IMR-90 (cell line): Measurements from ENCODE around the gene CCDC175. TPM values are rescaled to one million over a fixed set of nuclear protein-coding genes. Genes with fewer than 3 reads are reported as not detected.

Experiments used
- ATAC-seq: fragments of 200-7000 bp; cut with Tn5 transposase; 2 replicates; pipeline ENCODE4 v1.9.1; 2020; ENCODE audit warnings: low read depth, mild to moderate bottlenecking, moderate library complexity
- BruUV-seq: library from RNA; stranded (reverse); fragments of 400-500 nt; replicated peaks from 2 replicates; lab custom pipeline; 2021; lab: Mats Ljungman, UMichigan
- CTCF ChIA-PET: fragments of 300-600 bp; formaldehyde crosslinking; extraction: SDS; loops from one replicate; lab custom pipeline; 2021; ENCODE audit warnings: antibody characterized with exemption; lab: Yijun Ruan, JAX
- POLR2A ChIA-PET: fragments of 300-600 bp; sonication (Branson Sonifier 250); formaldehyde crosslinking; loops from one replicate; lab custom pipeline; 2022; ENCODE audit warnings: antibody characterized with exemption; ENCODE audit not compliant: unreplicated experiment; lab: Charles Lee
- DNase-seq: peaks from one replicate; pipeline ENCODE4 v3.0.0; 2013
- H2AFZ ChIP-seq: replicated peaks from 2 replicates; pipeline ENCODE3; 2013; ENCODE audit warnings: low read length, mild to moderate bottlenecking; ENCODE audit not compliant: poor library complexity
- H2AK5ac ChIP-seq: 2 replicates; pipeline ENCODE4 v1.6.1; 2013; ENCODE audit warnings: low read depth, low read length, inconsistent platforms
- H2AK9ac ChIP-seq: replicated peaks from 2 replicates; pipeline ENCODE3; 2013; ENCODE audit warnings: mild to moderate bottlenecking, low read depth, low read length, moderate library complexity; ENCODE audit not compliant: poor library complexity
- H2BK120ac ChIP-seq: 2 replicates; pipeline ENCODE4 v1.6.1; 2013; ENCODE audit warnings: low read depth, low read length, inconsistent platforms
- H2BK15ac ChIP-seq: 3 replicates; pipeline ENCODE4 v1.6.1; 2013; ENCODE audit warnings: low read depth, low read length, inconsistent platforms
- H2BK20ac ChIP-seq: 2 replicates; pipeline ENCODE4 v1.6.1; 2013; ENCODE audit warnings: low read depth, mild to moderate bottlenecking, inconsistent platforms, low read length, moderate library complexity
- H2BK5ac ChIP-seq: 2 replicates; pipeline ENCODE4 v1.6.1; 2013; ENCODE audit warnings: mild to moderate bottlenecking, low read depth, low read length, inconsistent platforms; ENCODE audit not compliant: poor library complexity, severe bottlenecking
- H3K14ac ChIP-seq: replicated peaks from 2 replicates; pipeline ENCODE4 v1.6.1; 2013; ENCODE audit warnings: low read depth, low read length, inconsistent platforms
- H3K18ac ChIP-seq: 2 replicates; pipeline ENCODE4 v1.6.1; 2013; ENCODE audit warnings: low read depth, low read length, control low read depth
- H3K23ac ChIP-seq: 2 replicates; pipeline ENCODE4 v1.6.1; 2013; ENCODE audit warnings: low read depth, low read length, inconsistent platforms
- H3K27ac ChIP-seq: 2 replicates; pipeline ENCODE4 v1.5.1; 2013; ENCODE audit warnings: mild to moderate bottlenecking, control low read depth, low read length; ENCODE audit not compliant: insufficient read depth
- H3K27me3 ChIP-seq: 2 replicates; pipeline ENCODE4 v1.6.1; 2013; ENCODE audit warnings: low read length; ENCODE audit not compliant: control insufficient read depth, insufficient read depth
- H3K36me3 ChIP-seq: 2 replicates; pipeline ENCODE4 v1.6.1; 2013; ENCODE audit warnings: low read length, mixed read lengths; ENCODE audit not compliant: control insufficient read depth, insufficient read depth
- H3K4ac ChIP-seq: 2 replicates; pipeline ENCODE4 v1.6.1; 2013; ENCODE audit warnings: low read depth, low read length, inconsistent platforms
- H3K4me1 ChIP-seq: 2 replicates; pipeline ENCODE4 v1.6.1; 2013; ENCODE audit warnings: low read length, mixed read lengths; ENCODE audit not compliant: control insufficient read depth, insufficient read depth
- H3K4me2 ChIP-seq: 2 replicates; pipeline ENCODE4 v1.6.1; 2013; ENCODE audit warnings: low read depth, mild to moderate bottlenecking, control low read depth, low read length, moderate library complexity
- H3K4me3 ChIP-seq: 2 replicates; pipeline ENCODE4 v1.5.1; 2013; ENCODE audit warnings: low read depth, mild to moderate bottlenecking, control low read depth, low read length, moderate library complexity; ENCODE audit not compliant: insufficient read depth
- H3K56ac ChIP-seq: 2 replicates; pipeline ENCODE4 v1.6.1; 2013; ENCODE audit warnings: low read length, inconsistent platforms; ENCODE audit not compliant: insufficient read depth; ENCODE audit errors: extremely low read depth
- H3K79me1 ChIP-seq, 2 experiments: 2 replicates each; pipeline ENCODE4 v1.6.1; 2013; ENCODE audit warnings: low read length in 2 of 2, inconsistent platforms in 1 of 2, low read depth in 1 of 2
- H3K9ac ChIP-seq: 2 replicates; pipeline ENCODE4 v1.6.1; 2013; ENCODE audit warnings: low read depth, low read length, control low read depth
- H3K9me1 ChIP-seq: 2 replicates; pipeline ENCODE4 v1.6.1; 2013; ENCODE audit warnings: low read length, inconsistent platforms; ENCODE audit not compliant: insufficient read depth
- H3K9me3 ChIP-seq: 2 replicates; pipeline ENCODE4 v1.6.1; 2013; ENCODE audit warnings: low read length; ENCODE audit not compliant: control insufficient read depth, insufficient read depth
- H4K20me1 ChIP-seq: 2 replicates; pipeline ENCODE4 v1.6.1; 2013; ENCODE audit warnings: low read length, inconsistent platforms; ENCODE audit not compliant: insufficient read depth
- H4K5ac ChIP-seq: 2 replicates; pipeline ENCODE4 v1.6.1; 2013; ENCODE audit warnings: mild to moderate bottlenecking, low read depth, low read length, control low read depth
- H4K8ac ChIP-seq, 2 experiments: 2 replicates each; pipeline ENCODE4 v1.6.1; 2013; ENCODE audit warnings: low read depth in 2 of 2, low read length in 2 of 2, control low read depth in 1 of 2, inconsistent platforms in 1 of 2
- H4K91ac ChIP-seq: 2 replicates; pipeline ENCODE4 v1.6.1; 2013; ENCODE audit warnings: low read depth, low read length, inconsistent platforms; ENCODE audit not compliant: insufficient read depth
- BHLHE40 ChIP-seq: fragments of 150-350 bp; IDR thresholded peaks from 2 replicates; pipeline ENCODE4 v1.6.1; 2016; ENCODE audit warnings: mild to moderate bottlenecking, low read depth, low read length
- CEBPB ChIP-seq: IDR thresholded peaks from 2 replicates; pipeline ENCODE4 v1.6.1; 2012; ENCODE audit warnings: low read depth, low read length, improper control_type of control experiment
- CHD1 ChIP-seq: IDR thresholded peaks from 2 replicates; pipeline ENCODE4 v1.6.1; 2012; ENCODE audit warnings: low read depth, low read length, improper control_type of control experiment
- CTCF ChIP-seq: conservative IDR thresholded peaks from 2 replicates; pipeline ENCODE4 v1.5.1; 2012; ENCODE audit warnings: mild to moderate bottlenecking, low read depth, low read length, improper control_type of control experiment
- ELK1 ChIP-seq: fragments of 150-350 bp; IDR thresholded peaks from 2 replicates; pipeline ENCODE4 v1.6.1; 2016; ENCODE audit warnings: low read depth, mild to moderate bottlenecking, low read length, moderate library complexity, borderline replicate concordance
- FOS ChIP-seq: fragments of 150-350 bp; IDR thresholded peaks from 2 replicates; pipeline ENCODE4 v1.6.1; 2016; ENCODE audit warnings: low read depth, low read length
- MAFK ChIP-seq: IDR thresholded peaks from 2 replicates; pipeline ENCODE4 v1.6.1; 2012; ENCODE audit warnings: low read depth, low read length, improper control_type of control experiment
- MAZ ChIP-seq: IDR thresholded peaks from 2 replicates; pipeline ENCODE4 v1.6.1; 2012; ENCODE audit warnings: low read depth, mild to moderate bottlenecking, low read length, improper control_type of control experiment, moderate library complexity, borderline replicate concordance
- MXI1 ChIP-seq: IDR thresholded peaks from 2 replicates; pipeline ENCODE4 v1.6.1; 2012; ENCODE audit warnings: low read depth, mild to moderate bottlenecking, low read length, moderate library complexity, borderline replicate concordance
- NFE2L2 ChIP-seq: fragments of 150-350 bp; IDR thresholded peaks from 2 replicates; pipeline ENCODE4 v1.6.1; 2016; ENCODE audit warnings: low read depth, mild to moderate bottlenecking, low read length
- POLR2A ChIP-seq: IDR thresholded peaks from 2 replicates; pipeline ENCODE4 v1.6.1; 2012; ENCODE audit warnings: mild to moderate bottlenecking, low read depth, low read length
- RAD21 ChIP-seq: IDR thresholded peaks from 2 replicates; pipeline ENCODE4 v1.6.1; 2012; ENCODE audit warnings: low read length, improper control_type of control experiment
- RCOR1 ChIP-seq: IDR thresholded peaks from 2 replicates; pipeline ENCODE4 v1.6.1; 2012; ENCODE audit warnings: mild to moderate bottlenecking, low read length, improper control_type of control experiment; ENCODE audit not compliant: insufficient replicate concordance
- RFX5 ChIP-seq: IDR thresholded peaks from 2 replicates; pipeline ENCODE4 v1.8.0; 2012; ENCODE audit warnings: low read depth, mild to moderate bottlenecking, low read length, moderate library complexity
- SMC3 ChIP-seq: fragments of 150-350 bp; IDR thresholded peaks from 2 replicates; pipeline ENCODE4 v1.6.1; 2016; ENCODE audit warnings: low read depth, mild to moderate bottlenecking, antibody characterized with exemption, low read length, moderate library complexity
- USF2 ChIP-seq: fragments of 150-350 bp; IDR thresholded peaks from 2 replicates; pipeline ENCODE4 v1.6.1; 2017; ENCODE audit warnings: mild to moderate bottlenecking, antibody characterized with exemption, low read length, low read depth
- WGBS, 2 experiments: methylation state at CpG; one replicate each; pipeline versions ENCODE4 v1.1.5 to v1.1.7; 2013; ENCODE audit warnings: missing lambda C conversion rate in 2 of 2; ENCODE audit not compliant: insufficient read length in 1 of 2; ENCODE audit errors: extremely low coverage in 2 of 2; 5-methylcytosine and 5-hydroxymethylcytosine counted together
- dilution Hi-C: fragments of 300-500 bp; cut with HindIII; formaldehyde crosslinking; loops from one replicate; pipeline ENCODE4 v1.14.3; 2018; ENCODE audit warnings: low sequenced_read_pairs; ENCODE audit not compliant: unreplicated experiment
- in situ Hi-C: fragments of 300-500 bp; cut with MboI; formaldehyde crosslinking; loops from 3 replicates; pipeline ENCODE4 v1.14.3; 2019; ENCODE audit warnings: low sequenced_read_pairs, inconsistent platforms, mixed read lengths
- intact Hi-C: fragments of 100-400 bp; cut with micrococcal nuclease; formaldehyde crosslinking; loops from 2 replicates; pipeline ENCODE4 v1.10.0; 2022
- polyA plus RNA-seq, 3 experiments: library from polyadenylated mRNA; depleted of rRNA; stranded (reverse); fragments of >200 nt; gene quantifications; 2 replicates each; pipeline ENCODE4 v1.2.3, GENCODE V29; 2012; ENCODE audit warnings: low replicate concordance in 1 of 3
- total RNA-seq: library from RNA; depleted of rRNA; stranded (reverse); fragments of >200 nt; gene quantifications from 2 replicates; pipeline ENCODE4 v1.2.3, GENCODE V29; 2012

CCDC175 gene
- total and polyA plus RNA-seq, 2 of the 4 experiments (the other 2 are of a cell fraction) = not detected

DNA sequence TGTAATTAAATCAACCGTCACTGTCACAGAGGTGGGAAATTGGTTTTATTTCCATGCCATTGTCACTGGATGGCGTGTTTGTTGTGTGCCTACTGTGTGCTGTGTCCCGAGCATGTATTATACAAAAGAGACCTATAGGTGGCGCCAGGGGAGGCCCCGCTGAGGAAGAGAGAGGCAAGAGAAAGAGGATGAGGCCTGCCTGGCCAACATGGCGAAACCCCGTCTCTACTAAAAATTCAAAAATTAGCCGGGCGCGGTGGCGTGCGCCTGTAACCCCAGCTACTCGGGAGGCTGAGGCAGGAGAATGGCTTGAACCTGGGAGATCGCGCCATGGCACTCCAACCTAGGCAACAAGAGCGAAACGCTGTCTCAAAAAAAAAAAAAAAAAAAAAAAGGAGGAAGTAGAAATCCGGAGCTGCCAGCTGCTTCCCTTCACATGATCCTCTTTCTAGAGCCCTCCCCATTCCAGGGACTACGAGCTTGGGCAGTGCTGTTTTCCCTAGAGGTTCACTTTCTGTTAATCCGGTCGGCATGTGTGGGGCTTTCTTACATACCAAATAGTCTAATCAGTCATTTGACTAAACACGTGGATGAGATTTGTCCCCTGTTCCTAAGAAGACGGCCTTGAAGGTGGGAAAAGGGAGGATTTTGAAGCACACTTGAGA is 6.4 kb upstream of the CCDC175 start:
- Histone ChIP-seq H3K27ac (no peak overlapping the region), H2BK20ac (no peak overlapping the region), H3K14ac (no peak overlapping the region), H2AK5ac (no peak overlapping the region), H2BK5ac (no peak overlapping the region), H3K9ac (no peak overlapping the region), H3K4ac (no peak overlapping the region), H2AFZ (no peak overlapping the region), H3K4me2 (no peak overlapping the region), H3K27me3 (peaks cover 7% of the 10 kb centered on the region), H3K4me3 (no peak overlapping the region), H3K79me1 (no peaks in the 10 kb centered on the region), H3K18ac (no peak overlapping the region), H2AK9ac (no peak overlapping the region), H3K56ac (no peak overlapping the region), H3K4me1 (no peaks in the 10 kb centered on the region), H2BK15ac (no peak overlapping the region), H3K23ac (no peak overlapping the region), H4K5ac (no peak overlapping the region), H3K36me3 (no peaks in the 10 kb centered on the region), H4K20me1 (no peaks in the 10 kb centered on the region), H3K9me3 (no peaks in the 10 kb centered on the region), H4K8ac (no peak overlapping the region), H3K9me1 (no peaks in the 10 kb centered on the region), H2BK120ac (no peak overlapping the region), H4K91ac (no peak overlapping the region)
- no peak for DNase-seq
- WGBS, 2 experiments = 90% methylated on average over 2 of the region's 23 CpGs; no CpG with 5 or more reads in 1 of the 2 experiments
- no peak for TF ChIP-seq USF2
- no peak for TF ChIP-seq ELK1
- TF ChIP-seq MXI1 = no peak
- no peak for TF ChIP-seq NFE2L2
- TF ChIP-seq POLR2A = no peak
- TF ChIP-seq BHLHE40 = no peak
- TF ChIP-seq FOS = no peak
- TF ChIP-seq SMC3 = no peak
- TF ChIP-seq CTCF = no peak
- no peak for TF ChIP-seq RAD21
- TF ChIP-seq CHD1 = no peak
- no peak for TF ChIP-seq MAFK
- TF ChIP-seq CEBPB = no peak
- no peak for TF ChIP-seq MAZ
- no peak for TF ChIP-seq RCOR1
- TF ChIP-seq RFX5 = no peak
- POLR2A ChIA-PET = no interaction called here
- in situ Hi-C loops (no loop called here), dilution Hi-C loops (no loop called here), intact Hi-C loops (no loop called here)
- no peak for ATAC-seq
- no TSS peak for BruUV-seq
- CTCF ChIA-PET = no interaction called here
